ENCODE results near the gene ASPA.

- TF ChIP-seq BMI1 (IDR thresholded peaks at IDR 0.05; ENCODE audit: borderline replicate concordance): no peak
- no peak for TF ChIP-seq POLR2AphosphoS5 (IDR thresholded peaks at IDR 0.05; ENCODE audit: low read length)
- TF ChIP-seq RCOR1 (conservative IDR thresholded peaks at IDR 0.05; ENCODE audit: low read depth, low read length): no peak
- TF ChIP-seq ZBTB40 (IDR thresholded peaks at IDR 0.05; ENCODE audit: borderline replicate concordance): no peak
- no peak for TF ChIP-seq CBX5 (IDR thresholded peaks at IDR 0.05; ENCODE audit: low read depth)
- no peak for TF ChIP-seq ATF3 (IDR thresholded peaks at IDR 0.05; ENCODE audit: borderline replicate concordance, extremely low read depth, low read depth, low read length)
- no peak for TF ChIP-seq CTCF (IDR thresholded peaks at IDR 0.05 in 2 of 3, conservative IDR thresholded peaks at IDR 0.05 in 1 of 3; ENCODE audit: control insufficient read depth in 2 of 3, extremely low read depth in 1 of 3, insufficient read depth in 1 of 3, low read depth in 3 of 3, low read length in 3 of 3)
- no peak for TF ChIP-seq POLR2A (IDR thresholded peaks at IDR 0.05; ENCODE audit: low read depth, low read length)
- no peak for TF ChIP-seq REST (IDR thresholded peaks at IDR 0.05; ENCODE audit: low read depth, low read length)
- TF ChIP-seq RAD21 (IDR thresholded peaks at IDR 0.05; ENCODE audit: insufficient read depth, low read depth, low read length): no peak
- TF ChIP-seq NFYA (IDR thresholded peaks at IDR 0.05; ENCODE audit: borderline replicate concordance, low read depth, low read length): no peak
- TF ChIP-seq SMC3 (IDR thresholded peaks at IDR 0.05; ENCODE audit: borderline replicate concordance, low read length): no peak
- TF ChIP-seq EZH2 (IDR thresholded peaks at IDR 0.05; ENCODE audit: borderline replicate concordance, control insufficient read depth, low read depth, low read length): no peak
These were observed 52.6 kb downstream of the ASPA start for GRCh38 chr17:3528403-3528851.

Measured in GM12878 (cell line).